ENCODE measurements around the gene KIF26A.

KIF26A gene

DNA sequence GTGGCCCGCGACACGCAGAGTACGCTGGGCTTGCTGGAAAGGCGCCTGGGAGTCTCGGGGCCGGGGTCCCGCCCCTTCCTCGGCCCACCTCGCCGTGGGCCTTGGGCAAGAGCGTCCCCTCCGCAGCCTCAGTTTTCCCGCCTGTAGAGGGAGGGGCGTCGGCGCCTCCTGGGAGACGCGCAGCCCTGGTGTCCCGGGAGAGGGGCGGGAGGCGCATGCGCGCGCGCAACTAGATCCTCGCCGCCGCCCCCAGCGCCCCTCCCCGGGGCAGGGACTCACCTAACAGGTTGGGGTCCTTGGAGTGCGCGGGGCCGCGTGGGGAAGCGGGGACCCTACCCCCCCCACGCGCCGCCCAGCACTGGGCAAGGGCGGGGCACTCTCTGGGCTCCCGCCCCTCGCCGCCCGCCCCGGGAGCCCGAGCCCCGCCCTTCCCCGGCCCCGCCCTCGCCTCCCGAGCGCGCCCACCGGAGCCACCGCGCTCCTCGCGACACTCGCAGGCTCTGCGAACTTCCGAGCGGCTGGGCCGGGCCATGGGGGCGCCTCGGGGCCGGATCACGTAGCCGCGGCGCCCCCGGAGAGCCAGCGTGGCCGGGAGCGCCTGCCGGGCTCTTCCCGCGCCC lies at the start of gene KIF26A:
KIF26A (plus strand) TSS at position 490 of the 620 bp plus-strand sequence. CDS start 136 bp downstream, outside the sequence.
- TF ChIP-seq CTCF (IDR thresholded peaks at IDR 0.05; ENCODE audit: extremely low read depth, missing control alignments) = no peak
- no peak for DNase-seq (ENCODE audit: low spot score)

- no peak for DNase-seq (ENCODE audit: low spot score)
- TF ChIP-seq CTCF (IDR thresholded peaks at IDR 0.05; ENCODE audit: extremely low read depth, missing control alignments) = no peak
These were observed 48.2 kb upstream of the KIF26A start for GRCh38 chr14:104090071-104090748.

GRCh38 chr14:104091061-104091926 lies 47.1 kb upstream of the KIF26A start:
- DNase-seq (ENCODE audit: low spot score) = no peak
- no peak for TF ChIP-seq CTCF (IDR thresholded peaks at IDR 0.05; ENCODE audit: extremely low read depth, missing control alignments)

DNA sequence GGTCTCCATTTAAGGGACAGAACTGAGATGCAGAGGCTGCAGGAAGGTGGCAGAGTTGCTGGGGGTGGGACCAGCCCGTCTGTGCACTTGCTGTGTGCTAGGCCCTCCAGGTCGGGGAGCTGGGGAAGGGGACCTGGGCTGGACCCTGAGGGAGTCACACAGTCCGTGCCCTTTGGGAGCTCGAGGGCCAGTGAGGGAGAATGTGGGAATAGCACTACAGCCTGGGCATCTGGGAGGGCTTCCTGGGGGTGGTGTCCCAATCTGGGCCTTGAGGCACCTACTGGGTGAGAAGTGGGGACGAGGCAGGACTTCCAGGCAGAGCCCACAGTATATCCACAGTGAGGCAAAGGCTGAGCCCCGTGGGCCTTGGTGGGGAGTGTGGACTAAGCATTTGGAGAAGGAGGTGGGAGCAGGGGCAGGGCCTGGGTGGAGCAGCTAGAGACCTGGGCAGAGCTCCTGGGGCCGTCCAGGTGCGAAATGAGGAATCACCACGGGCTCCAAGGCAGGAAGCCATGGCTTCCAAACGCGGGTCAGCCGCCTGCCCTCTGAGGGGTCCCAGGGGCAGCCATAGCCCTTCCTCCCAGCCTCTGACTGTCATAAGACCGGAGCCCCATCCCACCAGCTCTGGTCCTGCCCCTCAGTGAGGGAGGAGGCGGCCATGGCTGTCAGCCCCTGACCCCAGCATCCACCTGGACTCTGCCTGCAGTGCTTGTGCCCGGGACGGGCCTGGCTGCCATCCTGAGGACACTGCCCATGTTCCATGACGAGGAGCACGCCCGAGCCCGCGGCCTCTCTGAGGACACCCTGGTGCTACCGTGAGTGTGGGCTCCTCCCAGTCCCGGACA lies 46.2 kb upstream of the KIF26A start:
- no peak for DNase-seq (ENCODE audit: low spot score)
- TF ChIP-seq CTCF (IDR thresholded peaks at IDR 0.05; ENCODE audit: extremely low read depth, missing control alignments) = no peak

GRCh38 chr14:104092931-104093365 lies 45.4 kb upstream of the KIF26A start:
- TF ChIP-seq CTCF (IDR thresholded peaks at IDR 0.05; ENCODE audit: extremely low read depth, missing control alignments) = no peak
- DNase-seq (ENCODE audit: low spot score) = no peak

DNA sequence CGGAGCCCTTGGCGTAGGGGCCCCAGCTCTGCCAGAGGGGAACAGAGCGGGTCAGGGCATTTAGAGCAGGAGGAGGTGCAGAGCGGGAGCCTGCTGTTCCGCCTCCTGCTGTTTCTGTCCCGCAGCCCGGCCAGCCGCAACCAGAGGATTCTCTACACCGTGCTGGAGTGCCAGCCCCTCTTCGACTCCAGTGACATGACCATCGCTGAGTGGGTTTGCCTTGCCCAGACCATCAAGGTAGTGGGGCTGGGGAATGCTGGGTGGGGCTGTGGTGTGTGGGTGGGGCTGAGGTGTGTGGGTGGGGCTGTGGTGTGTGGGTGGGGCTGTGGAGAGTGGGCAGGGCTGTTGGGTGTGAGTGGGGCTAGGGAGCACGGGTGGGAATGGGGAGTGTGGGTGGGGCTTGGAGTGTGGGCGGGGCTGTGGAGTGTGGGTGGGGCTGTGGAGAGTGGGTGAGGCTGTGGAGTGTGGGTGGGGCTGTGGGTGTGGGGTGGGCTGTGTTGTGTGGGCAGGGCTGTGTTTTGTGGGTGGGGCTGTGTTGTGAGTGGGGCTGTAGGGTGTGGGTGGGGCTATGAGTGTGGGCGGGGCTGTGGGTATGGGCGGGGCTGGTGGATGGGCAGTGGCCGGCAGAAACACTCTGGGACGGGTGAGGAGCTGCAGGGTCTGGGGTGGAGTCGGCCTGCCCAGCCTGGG lies 44.9 kb upstream of the KIF26A start:
- TF ChIP-seq CTCF (IDR thresholded peaks at IDR 0.05; ENCODE audit: extremely low read depth, missing control alignments) = no peak
- no peak for DNase-seq (ENCODE audit: low spot score)
